ENCODE measurements around the gene CRHR1. TPM values are rescaled to one million over a fixed set of nuclear protein-coding genes. Genes with fewer than 3 reads are reported as not detected.

CRHR1 gene
- total RNA-seq, 6 experiments from 2014 or later: not detected

DNA sequence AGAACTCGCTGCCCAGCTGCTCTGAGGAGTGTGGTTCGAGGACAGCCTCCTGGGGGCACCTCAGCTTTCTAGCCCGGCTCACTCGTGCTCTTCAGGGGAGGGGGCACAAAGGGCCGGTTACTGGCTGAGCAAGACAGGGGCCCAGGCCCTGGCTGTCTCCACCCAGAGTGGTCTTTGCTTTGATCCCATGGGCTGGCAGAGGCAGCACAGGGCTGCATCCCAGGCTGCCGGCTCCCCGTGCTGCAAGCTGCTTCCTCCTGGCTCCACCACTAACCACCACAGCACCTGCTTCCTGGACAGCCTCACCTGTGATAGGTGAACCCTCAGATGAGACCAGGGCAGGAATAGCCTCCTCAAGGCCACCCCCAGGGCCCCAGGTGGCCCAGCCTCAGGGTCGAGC is 67.3 kb downstream of the CRHR1 start:
- Histone ChIP-seq H3K27me3 (no peaks in the 10 kb centered on the region), H3K4me1 (no peaks in the 10 kb centered on the region), H3K9me3 (no peaks in the 10 kb centered on the region), H3K36me3 (no peaks in the 10 kb centered on the region), H3K4me3 (no peak overlapping the region), H3K27ac (no peak overlapping the region)
- DNase-seq (no peak), ATAC-seq (no peak)
- intact Hi-C loops (cut with DNase I): no loop called here
- TF ChIP-seq, protein P1, sequence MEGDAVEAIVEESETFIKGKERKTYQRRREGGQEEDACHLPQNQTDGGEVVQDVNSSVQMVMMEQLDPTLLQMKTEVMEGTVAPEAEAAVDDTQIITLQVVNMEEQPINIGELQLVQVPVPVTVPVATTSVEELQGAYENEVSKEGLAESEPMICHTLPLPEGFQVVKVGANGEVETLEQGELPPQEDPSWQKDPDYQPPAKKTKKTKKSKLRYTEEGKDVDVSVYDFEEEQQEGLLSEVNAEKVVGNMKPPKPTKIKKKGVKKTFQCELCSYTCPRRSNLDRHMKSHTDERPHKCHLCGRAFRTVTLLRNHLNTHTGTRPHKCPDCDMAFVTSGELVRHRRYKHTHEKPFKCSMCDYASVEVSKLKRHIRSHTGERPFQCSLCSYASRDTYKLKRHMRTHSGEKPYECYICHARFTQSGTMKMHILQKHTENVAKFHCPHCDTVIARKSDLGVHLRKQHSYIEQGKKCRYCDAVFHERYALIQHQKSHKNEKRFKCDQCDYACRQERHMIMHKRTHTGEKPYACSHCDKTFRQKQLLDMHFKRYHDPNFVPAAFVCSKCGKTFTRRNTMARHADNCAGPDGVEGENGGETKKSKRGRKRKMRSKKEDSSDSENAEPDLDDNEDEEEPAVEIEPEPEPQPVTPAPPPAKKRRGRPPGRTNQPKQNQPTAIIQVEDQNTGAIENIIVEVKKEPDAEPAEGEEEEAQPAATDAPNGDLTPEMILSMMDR (IDR thresholded peaks at IDR 0.05): no peak
- no peak for TF ChIP-seq POLR2A (IDR thresholded peaks at IDR 0.05)
- WGBS (ENCODE audit: insufficient coverage, low coverage, low lambda C conversion rate, missing lambda C conversion rate): 35% methylated on average over 2 of the region's 8 CpGs

DNA sequence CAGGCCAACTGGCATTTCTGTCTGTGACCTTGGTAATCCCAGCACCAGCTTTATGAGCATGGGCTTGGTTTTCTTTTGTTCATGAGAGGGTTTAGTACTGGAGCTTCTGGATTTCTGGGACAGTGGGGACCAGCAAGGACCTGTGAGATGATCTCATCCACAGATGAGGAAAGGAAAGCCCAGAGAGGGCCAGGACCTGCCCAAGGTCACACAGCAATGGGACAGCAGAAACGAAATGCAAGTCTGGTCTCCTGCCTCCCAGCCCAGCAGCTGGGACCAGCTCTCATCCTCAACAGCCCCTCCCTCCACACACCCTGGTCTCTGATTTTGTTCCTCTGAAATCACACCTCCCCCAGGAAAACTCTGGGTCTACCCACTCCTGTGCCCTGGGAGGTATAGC is 67.8 kb downstream of the CRHR1 start:
- WGBS (ENCODE audit: insufficient coverage, low coverage, low lambda C conversion rate, missing lambda C conversion rate): 40% methylated on average over 1 of the region's 1 CpG
- Histone ChIP-seq H3K36me3 (no peaks in the 10 kb centered on the region), H3K27me3 (no peaks in the 10 kb centered on the region), H3K9me3 (no peaks in the 10 kb centered on the region), H3K4me1 (no peaks in the 10 kb centered on the region), H3K4me3 (no peak overlapping the region), H3K27ac (no peak overlapping the region)
- no peak for ATAC-seq
- TF ChIP-seq, protein P1 (IDR thresholded peaks at IDR 0.05): no peak
- no peak for TF ChIP-seq POLR2A (IDR thresholded peaks at IDR 0.05)
- DNase-seq: no peak
- intact Hi-C loops (cut with DNase I): no loop called here

DNA sequence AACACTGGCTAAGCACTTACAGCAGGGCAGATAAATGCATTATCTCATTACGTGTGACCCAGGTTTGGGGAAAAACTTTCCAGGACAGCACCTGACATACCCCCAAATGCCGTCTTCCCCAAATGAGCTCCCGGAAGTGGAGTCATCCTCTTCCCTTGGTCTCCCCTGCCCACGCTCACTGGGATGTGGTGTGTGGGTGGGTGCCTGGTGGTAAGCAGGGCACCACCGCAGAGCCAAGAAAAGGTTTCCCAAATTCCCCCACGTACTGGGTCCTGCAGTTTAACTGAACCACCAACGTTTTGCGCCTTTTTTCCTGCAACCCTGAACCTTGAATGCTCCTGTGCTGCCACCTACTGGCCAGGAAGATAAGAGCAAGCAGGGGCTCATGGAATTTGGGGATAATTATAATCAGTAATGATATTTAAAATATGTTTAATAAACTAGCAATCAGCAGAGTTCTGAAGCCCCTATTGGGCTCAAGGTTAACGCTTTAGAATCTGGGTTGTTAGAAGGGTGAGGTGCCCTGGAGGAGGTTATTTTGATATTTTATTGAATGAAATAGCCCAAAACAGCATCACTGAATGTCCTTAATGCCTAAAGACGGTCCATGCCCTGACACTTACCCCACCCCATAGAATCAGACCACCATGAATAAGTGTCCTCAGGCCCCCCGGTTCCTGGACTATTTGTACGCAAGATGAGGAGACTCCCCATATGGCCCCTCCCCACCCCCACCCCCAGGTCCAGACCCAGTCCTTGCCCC is 68.6 kb downstream of the CRHR1 start:
- Histone ChIP-seq H3K4me1 (no peaks in the 10 kb centered on the region), H3K36me3 (no peaks in the 10 kb centered on the region), H3K27ac (no peak overlapping the region), H3K27me3 (no peaks in the 10 kb centered on the region), H3K4me3 (no peak overlapping the region), H3K9me3 (no peaks in the 10 kb centered on the region)
- WGBS (ENCODE audit: insufficient coverage, low coverage, low lambda C conversion rate, missing lambda C conversion rate): 11% methylated on average over 11 of the region's 12 CpGs
- ATAC-seq (peak; percentile 45 to 79 (median 72)), DNase-seq (peak in 2 of 3 donors; percentile 44 to 63)
- intact Hi-C loops (cut with DNase I): no loop called here
- TF ChIP-seq, protein P1 (IDR thresholded peaks at IDR 0.05): peak; percentile 71 to 93 (median 90)
- TF ChIP-seq POLR2A (IDR thresholded peaks at IDR 0.05): no peak

DNA sequence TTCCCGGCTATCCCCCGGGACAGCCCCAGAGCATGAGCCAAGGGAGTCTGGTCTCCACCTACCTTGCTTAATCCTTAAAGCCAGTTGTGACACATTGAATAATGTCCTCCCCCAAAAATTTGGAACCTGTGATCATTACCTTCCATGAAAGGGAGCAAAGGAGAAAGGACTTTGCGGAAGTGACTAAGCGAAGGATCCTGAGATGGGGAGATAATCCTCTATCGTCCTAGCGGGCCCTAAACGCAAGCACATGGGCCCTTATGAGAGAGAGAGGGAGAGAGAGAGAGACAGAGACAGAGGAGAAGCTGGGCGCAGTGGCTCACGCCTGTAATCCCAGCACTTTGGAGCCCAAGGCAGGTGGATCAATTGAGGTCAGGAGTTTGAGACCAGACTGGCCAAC is 70.1 kb downstream of the CRHR1 start:
- TF ChIP-seq POLR2A (IDR thresholded peaks at IDR 0.05): no peak
- TF ChIP-seq, protein P1 (IDR thresholded peaks at IDR 0.05): no peak
- ATAC-seq (no peak), DNase-seq (no peak)
- H3K36me3 ChIP-seq: no peaks in the 10 kb centered on the region
- 52% methylated on average over 7 of the region's 9 CpGs for WGBS (ENCODE audit: insufficient coverage, low coverage, low lambda C conversion rate, missing lambda C conversion rate)
- intact Hi-C loops (cut with DNase I): no loop called here
- no peaks in the 10 kb centered on the region for H3K9me3 ChIP-seq
- no peaks in the 10 kb centered on the region for H3K27me3 ChIP-seq
- H3K4me1 ChIP-seq: no peaks in the 10 kb centered on the region
- H3K4me3 ChIP-seq: no peak overlapping the region
- no peak overlapping the region for H3K27ac ChIP-seq

Measured in right lobe of liver (tissue), 6 donors.